Neural cell (in vitro differentiated cells): ENCODE results near the gene PRSS57. TPM values are rescaled to one million over a fixed set of nuclear protein-coding genes. Genes with fewer than 3 reads are reported as not detected.

Experiments
- H2AFZ ChIP-seq: fragments of 200-600, 300-800 bp; sonication (generic), shearing (Covaris generic); 2 replicates; pipeline ENCODE4 v1.6.0; 2014; ENCODE audit warnings: low read depth, mild to moderate bottlenecking, antibody characterized with exemption, low read length, moderate library complexity
- H3F3A ChIP-seq: fragments of 200-600 bp; shearing (Covaris generic); 2 replicates; pipeline ENCODE4 v1.6.1; 2016; ENCODE audit warnings: mild to moderate bottlenecking, moderate library complexity, mixed read lengths, antibody characterized with exemption, low read length; ENCODE audit not compliant: insufficient read depth, poor library complexity, severe bottlenecking
- H3K27ac ChIP-seq: fragments of 200-600, 300-800 bp; sonication (generic), shearing (Covaris generic); 2 replicates; pipeline ENCODE4 v1.5.1; 2014; ENCODE audit warnings: mild to moderate bottlenecking, low read length, moderate library complexity
- H3K27me3 ChIP-seq: fragments of 300-800, 200-600 bp; sonication (generic), shearing (Covaris generic); 2 replicates; pipeline ENCODE4 v1.6.0; 2014; ENCODE audit warnings: mild to moderate bottlenecking, low read depth, low read length, moderate library complexity; ENCODE audit not compliant: insufficient read depth
- H3K36me3 ChIP-seq: fragments of 300-800, 200-600 bp; sonication (generic), shearing (Covaris generic); 2 replicates; pipeline ENCODE4 v1.5.1; 2014; ENCODE audit warnings: mild to moderate bottlenecking, antibody characterized with exemption, low read length, moderate library complexity; ENCODE audit not compliant: insufficient read depth
- H3K4me2 ChIP-seq: fragments of 300-800, 200-600 bp; sonication (generic), shearing (Covaris generic); 2 replicates; pipeline ENCODE4 v1.6.0; 2014; ENCODE audit warnings: mild to moderate bottlenecking, low read length
- H3K4me3 ChIP-seq: fragments of 300-800, 200-600 bp; sonication (generic), shearing (Covaris generic); 2 replicates; pipeline ENCODE4 v1.5.1; 2014; ENCODE audit warnings: mild to moderate bottlenecking, low read length, moderate library complexity
- H3K79me2 ChIP-seq: fragments of 200-600 bp; shearing (Covaris generic); replicated peaks from 2 replicates; pipeline ENCODE4 v1.6.0; 2014; ENCODE audit warnings: mild to moderate bottlenecking, low read length, moderate library complexity; ENCODE audit not compliant: insufficient read depth
- H3K9ac ChIP-seq: fragments of 300-800, 200-600 bp; sonication (generic), shearing (Covaris generic); 2 replicates; pipeline ENCODE4 v1.6.1; 2016; ENCODE audit warnings: mild to moderate bottlenecking, low read length, mixed read lengths
- H3K9me2 ChIP-seq: fragments of 200-600 bp; shearing (Covaris generic); 2 replicates; pipeline ENCODE4 v1.6.1; 2016; ENCODE audit warnings: mild to moderate bottlenecking, low read length, mixed read lengths; ENCODE audit not compliant: insufficient read depth
- H3K9me3 ChIP-seq: fragments of 200-600, 300-800 bp; sonication (generic), shearing (Covaris generic); 2 replicates; pipeline ENCODE4 v1.6.1; 2016; ENCODE audit warnings: mild to moderate bottlenecking, mixed run types, low read length, moderate library complexity, mixed read lengths
- H4K20me1 ChIP-seq: fragments of 200-600 bp; shearing (Covaris generic); 2 replicates; pipeline ENCODE4 v1.6.1; 2016; ENCODE audit warnings: mild to moderate bottlenecking, mixed run types; ENCODE audit not compliant: insufficient read depth
- EP300 ChIP-seq: fragments of 450-650 bp; conservative IDR thresholded peaks from 2 replicates; pipeline ENCODE4 v1.6.1; 2014; ENCODE audit warnings: antibody characterized with exemption, mild to moderate bottlenecking, moderate library complexity; ENCODE audit not compliant: poor library complexity, severe bottlenecking
- EZH2 ChIP-seq: fragments of 200-600, 300-800 bp; shearing (Covaris generic), sonication (generic); IDR thresholded peaks from 2 replicates; pipeline ENCODE4 v1.6.1; 2014; ENCODE audit warnings: antibody characterized with exemption, low read length, borderline replicate concordance, mild to moderate bottlenecking; ENCODE audit not compliant: insufficient read depth, poor library complexity, severe bottlenecking
- MXI1 ChIP-seq: fragments of 450-650 bp; conservative IDR thresholded peaks from 2 replicates; pipeline ENCODE4 v1.6.1; 2014; ENCODE audit warnings: antibody characterized with exemption, mild to moderate bottlenecking; ENCODE audit not compliant: poor library complexity, severe bottlenecking
- POLR2AphosphoS5 ChIP-seq: IDR thresholded peaks from 2 replicates; pipeline ENCODE4 v1.6.1; 2012
- RAD21 ChIP-seq: fragments of 450-650 bp; conservative IDR thresholded peaks from 2 replicates; pipeline ENCODE4 v1.6.1; 2014; ENCODE audit warnings: antibody characterized with exemption, mild to moderate bottlenecking, moderate library complexity
- SMC3 ChIP-seq: fragments of 450-650 bp; conservative IDR thresholded peaks from 2 replicates; pipeline ENCODE4 v1.6.1; 2014; ENCODE audit warnings: antibody characterized with exemption, mild to moderate bottlenecking, moderate library complexity; ENCODE audit not compliant: poor library complexity
- TAF1 ChIP-seq: IDR thresholded peaks from 2 replicates; pipeline ENCODE4 v1.6.1; 2012; ENCODE audit warnings: low read depth
- polyA plus RNA-seq: library from polyadenylated mRNA; depleted of rRNA; stranded (reverse); fragments of >200 nt; gene quantifications from 2 replicates; pipeline ENCODE4 v1.2.3, GENCODE V29; 2014
- TF ChIP-seq, protein P1 (sequence below): IDR thresholded peaks from 2 replicates; pipeline ENCODE4 v1.6.1; 2012; ENCODE audit warnings: borderline replicate concordance
- TF ChIP-seq, protein P2 (sequence below): fragments of 450-650 bp; IDR thresholded peaks from 2 replicates; pipeline ENCODE4 v1.5.1; 2014; ENCODE audit warnings: antibody characterized with exemption, mild to moderate bottlenecking, moderate library complexity; ENCODE audit not compliant: poor library complexity, severe bottlenecking

The PRSS57 gene
- polyA plus RNA-seq, 1 donor from 2014 or later = not detected

DNA sequence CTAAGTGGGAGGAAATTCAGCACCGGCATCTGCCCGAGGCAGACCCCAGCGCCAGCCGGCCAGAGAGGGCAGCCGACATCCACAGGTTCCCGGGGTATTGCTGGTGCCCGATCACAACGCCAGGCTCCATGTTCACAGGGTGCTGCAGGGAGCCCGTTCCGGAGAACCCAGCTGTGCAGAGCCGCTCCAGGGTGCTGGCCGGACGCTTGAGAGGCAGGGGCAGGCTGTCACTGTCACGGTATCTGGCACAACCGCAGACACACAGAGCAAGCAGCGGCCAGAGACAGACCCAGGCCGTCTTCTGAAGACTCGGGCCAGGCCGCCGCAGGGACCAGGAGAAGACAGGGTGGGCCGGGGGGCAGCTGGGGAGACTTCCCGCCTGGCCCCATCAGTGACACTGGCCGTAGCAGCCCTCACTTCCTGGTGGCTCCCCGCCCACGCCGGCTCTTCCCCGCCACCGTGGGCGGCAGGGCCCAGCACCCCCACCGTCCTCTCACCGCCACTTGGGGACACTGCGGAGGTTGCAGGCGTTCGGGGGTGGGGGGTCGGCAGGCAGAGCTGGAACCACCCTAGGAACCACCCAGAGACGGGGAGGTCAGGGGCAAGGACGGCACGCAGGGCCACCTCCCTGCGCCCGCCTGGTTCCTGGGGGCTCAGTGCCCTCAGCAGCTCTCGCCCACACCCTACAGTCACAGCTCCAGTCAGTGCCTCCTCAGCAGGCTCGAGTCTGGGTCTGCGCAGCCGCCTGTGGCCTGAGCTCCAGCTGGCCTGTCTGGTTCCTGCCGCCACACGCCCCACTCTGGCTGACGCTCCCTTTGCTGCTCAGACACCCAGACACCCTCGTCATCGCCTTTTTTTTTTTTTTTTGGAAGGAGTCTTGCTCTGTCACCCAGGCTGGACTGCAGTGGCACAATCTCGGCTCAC, 36.1 kb downstream of the PRSS57 start:
- no peaks in the 10 kb centered on the region for H3K27me3 ChIP-seq
- H3K27ac ChIP-seq = no peak overlapping the region
- H3K36me3 ChIP-seq = no peaks in the 10 kb centered on the region
- peaks cover 58% of the 10 kb centered on the region for H3K79me2 ChIP-seq
- H4K20me1 ChIP-seq = peaks cover 11% of the 10 kb centered on the region
- no peaks in the 10 kb centered on the region for H3K9me2 ChIP-seq
- H3K4me3 ChIP-seq = no peak overlapping the region
- H3K9ac ChIP-seq = no peak overlapping the region
- H3K4me2 ChIP-seq = no peak overlapping the region
- TF ChIP-seq SMC3 (no peak), MXI1 (no peak), TAF1 (no peak), RAD21 (no peak)
- TF ChIP-seq, protein P1, sequence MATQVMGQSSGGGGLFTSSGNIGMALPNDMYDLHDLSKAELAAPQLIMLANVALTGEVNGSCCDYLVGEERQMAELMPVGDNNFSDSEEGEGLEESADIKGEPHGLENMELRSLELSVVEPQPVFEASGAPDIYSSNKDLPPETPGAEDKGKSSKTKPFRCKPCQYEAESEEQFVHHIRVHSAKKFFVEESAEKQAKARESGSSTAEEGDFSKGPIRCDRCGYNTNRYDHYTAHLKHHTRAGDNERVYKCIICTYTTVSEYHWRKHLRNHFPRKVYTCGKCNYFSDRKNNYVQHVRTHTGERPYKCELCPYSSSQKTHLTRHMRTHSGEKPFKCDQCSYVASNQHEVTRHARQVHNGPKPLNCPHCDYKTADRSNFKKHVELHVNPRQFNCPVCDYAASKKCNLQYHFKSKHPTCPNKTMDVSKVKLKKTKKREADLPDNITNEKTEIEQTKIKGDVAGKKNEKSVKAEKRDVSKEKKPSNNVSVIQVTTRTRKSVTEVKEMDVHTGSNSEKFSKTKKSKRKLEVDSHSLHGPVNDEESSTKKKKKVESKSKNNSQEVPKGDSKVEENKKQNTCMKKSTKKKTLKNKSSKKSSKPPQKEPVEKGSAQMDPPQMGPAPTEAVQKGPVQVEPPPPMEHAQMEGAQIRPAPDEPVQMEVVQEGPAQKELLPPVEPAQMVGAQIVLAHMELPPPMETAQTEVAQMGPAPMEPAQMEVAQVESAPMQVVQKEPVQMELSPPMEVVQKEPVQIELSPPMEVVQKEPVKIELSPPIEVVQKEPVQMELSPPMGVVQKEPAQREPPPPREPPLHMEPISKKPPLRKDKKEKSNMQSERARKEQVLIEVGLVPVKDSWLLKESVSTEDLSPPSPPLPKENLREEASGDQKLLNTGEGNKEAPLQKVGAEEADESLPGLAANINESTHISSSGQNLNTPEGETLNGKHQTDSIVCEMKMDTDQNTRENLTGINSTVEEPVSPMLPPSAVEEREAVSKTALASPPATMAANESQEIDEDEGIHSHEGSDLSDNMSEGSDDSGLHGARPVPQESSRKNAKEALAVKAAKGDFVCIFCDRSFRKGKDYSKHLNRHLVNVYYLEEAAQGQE = no peak
- no peak overlapping the region for H2AFZ ChIP-seq
- no peaks in the 10 kb centered on the region for H3F3A ChIP-seq
- H3K9me3 ChIP-seq = no peaks in the 10 kb centered on the region

DNA sequence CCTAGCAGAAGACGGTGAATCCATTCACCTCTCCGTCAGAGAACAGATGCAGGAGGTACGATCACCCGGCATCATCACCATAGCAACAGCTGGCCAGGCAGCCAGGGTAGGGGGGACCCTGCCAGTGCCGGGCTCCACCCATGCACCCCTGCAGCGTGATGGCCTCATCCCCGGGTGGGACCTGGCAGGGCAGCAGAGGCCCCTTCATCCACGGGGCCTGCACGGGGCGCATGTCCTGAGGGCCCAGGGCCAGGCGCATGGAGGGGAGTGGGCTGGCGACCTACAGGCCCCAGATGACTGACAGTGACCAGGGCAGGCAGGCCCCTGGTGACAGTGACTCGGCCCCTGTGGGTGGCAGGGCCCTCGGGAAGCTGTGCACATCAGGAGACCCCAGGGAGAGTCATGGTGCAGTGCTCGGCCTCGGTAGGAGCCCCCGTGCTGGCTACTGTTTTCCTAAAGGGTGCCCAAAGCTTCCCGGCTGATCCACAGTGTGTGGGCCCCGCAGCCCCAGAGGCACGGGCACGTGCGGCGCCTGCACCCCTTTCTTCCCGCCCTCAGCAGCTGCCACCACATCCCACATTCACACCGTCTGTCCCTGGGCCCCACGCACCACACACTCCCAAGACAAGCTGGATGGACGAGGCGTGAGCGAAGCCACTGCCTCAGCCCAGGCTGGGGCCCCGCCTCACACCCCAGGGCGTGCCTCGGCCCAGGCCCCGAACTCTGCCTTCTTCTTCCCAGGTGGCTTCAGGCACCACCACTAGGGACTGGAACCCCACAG, 37.0 kb downstream of the PRSS57 start:
- Histone ChIP-seq H3F3A (no peaks in the 10 kb centered on the region), H2AFZ (no peak overlapping the region), H3K9me3 (no peaks in the 10 kb centered on the region), H3K27ac (no peak overlapping the region), H3K79me2 (peaks cover 67% of the 10 kb centered on the region), H3K9me2 (no peaks in the 10 kb centered on the region), H3K9ac (no peak overlapping the region), H3K4me2 (no peak overlapping the region), H4K20me1 (peaks cover 11% of the 10 kb centered on the region), H3K4me3 (no peak overlapping the region), H3K27me3 (no peaks in the 10 kb centered on the region), H3K36me3 (no peaks in the 10 kb centered on the region)
- TF ChIP-seq TAF1 (no peak), RAD21 (no peak), MXI1 (no peak), POLR2AphosphoS5 (no peak), EP300 (no peak), EZH2 (no peak), SMC3 (no peak)
- TF ChIP-seq, protein P1 = no peak
- TF ChIP-seq, protein P2, sequence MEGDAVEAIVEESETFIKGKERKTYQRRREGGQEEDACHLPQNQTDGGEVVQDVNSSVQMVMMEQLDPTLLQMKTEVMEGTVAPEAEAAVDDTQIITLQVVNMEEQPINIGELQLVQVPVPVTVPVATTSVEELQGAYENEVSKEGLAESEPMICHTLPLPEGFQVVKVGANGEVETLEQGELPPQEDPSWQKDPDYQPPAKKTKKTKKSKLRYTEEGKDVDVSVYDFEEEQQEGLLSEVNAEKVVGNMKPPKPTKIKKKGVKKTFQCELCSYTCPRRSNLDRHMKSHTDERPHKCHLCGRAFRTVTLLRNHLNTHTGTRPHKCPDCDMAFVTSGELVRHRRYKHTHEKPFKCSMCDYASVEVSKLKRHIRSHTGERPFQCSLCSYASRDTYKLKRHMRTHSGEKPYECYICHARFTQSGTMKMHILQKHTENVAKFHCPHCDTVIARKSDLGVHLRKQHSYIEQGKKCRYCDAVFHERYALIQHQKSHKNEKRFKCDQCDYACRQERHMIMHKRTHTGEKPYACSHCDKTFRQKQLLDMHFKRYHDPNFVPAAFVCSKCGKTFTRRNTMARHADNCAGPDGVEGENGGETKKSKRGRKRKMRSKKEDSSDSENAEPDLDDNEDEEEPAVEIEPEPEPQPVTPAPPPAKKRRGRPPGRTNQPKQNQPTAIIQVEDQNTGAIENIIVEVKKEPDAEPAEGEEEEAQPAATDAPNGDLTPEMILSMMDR = no peak
